GM10248 (cell line): ENCODE measurements around the gene LCN12.

Source experiments
- CTCF ChIA-PET: fragments of 300-600 bp; sonication (Branson Sonifier 250); formaldehyde crosslinking; extraction: SDS; loops from one replicate; lab custom pipeline; 2021; ENCODE audit warnings: antibody characterized with exemption; lab: Yijun Ruan, JAX
- POLR2A ChIA-PET: fragments of 350-650 bp; sonication (Branson Sonifier 250); formaldehyde crosslinking; extraction: SDS; loops from one replicate; lab custom pipeline; 2020; ENCODE audit warnings: antibody characterized with exemption; lab: Yijun Ruan, JAX
- DNase-seq: peaks from one replicate; pipeline ENCODE4 v3.0.0; 2012; ENCODE audit errors: extremely low spot score
- TF ChIP-seq, protein P1 (sequence below): IDR thresholded peaks from 2 replicates; pipeline ENCODE4 v1.5.1; 2012; ENCODE audit warnings: mild to moderate bottlenecking, low read depth; ENCODE audit errors: extremely low read depth, missing control alignments, control extremely low read depth

The LCN12 gene

DNA sequence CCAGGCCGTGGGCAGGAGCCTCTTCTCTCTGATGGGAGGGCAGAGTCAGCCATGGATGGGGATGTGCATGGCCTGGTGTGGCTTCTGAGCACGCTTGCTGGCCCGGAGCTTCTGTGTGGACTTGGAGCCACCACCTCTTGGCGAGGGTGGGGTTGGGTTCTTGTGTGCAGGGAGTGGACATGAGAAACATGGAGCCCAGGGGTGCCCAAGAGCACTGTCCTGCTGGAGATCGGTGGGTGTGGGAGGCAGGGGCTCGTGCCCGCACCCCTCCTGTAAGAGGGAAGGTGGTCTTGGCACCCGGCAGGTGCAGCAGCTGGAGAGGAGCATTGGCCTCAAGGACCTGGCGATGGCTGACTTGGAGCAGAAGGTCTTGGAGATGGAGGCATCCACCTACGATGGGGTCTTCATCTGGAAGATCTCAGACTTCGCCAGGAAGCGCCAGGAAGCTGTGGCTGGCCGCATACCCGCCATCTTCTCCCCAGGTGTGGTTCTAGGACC, 31.3 kb upstream of the LCN12 start:
- ChIA-PET POLR2A (no interaction called here), CTCF (interaction anchor here (1.0 to 1.2 kb wide), 4 partner anchors 8 to 114 kb away, joined by 3 read pairs; partner anchors contain the start of gene FBXW5)
- DNase-seq, result no peak

DNA sequence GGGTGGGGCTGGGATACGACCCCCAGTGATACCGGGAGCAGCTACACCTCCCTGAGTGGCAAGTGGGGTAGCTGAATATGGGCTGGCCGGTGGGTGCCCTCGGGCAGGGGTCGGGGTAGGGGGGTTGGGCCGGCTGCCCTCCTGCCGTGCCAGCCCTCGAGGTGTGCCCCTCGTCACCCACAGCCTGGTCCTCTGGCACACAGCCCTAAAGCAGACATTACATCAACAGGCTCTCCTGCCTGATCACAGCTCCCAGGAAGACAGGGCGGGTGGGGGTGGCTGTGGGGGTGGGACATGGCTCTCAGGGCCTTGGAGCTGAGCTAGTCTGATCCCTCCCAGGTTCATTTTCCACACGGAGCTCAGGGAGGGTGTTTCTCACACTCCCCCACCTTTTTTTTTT, 30.8 kb upstream of the LCN12 start:
- POLR2A ChIA-PET, result no interaction called here
- CTCF ChIA-PET, result interaction anchor here (1.2 kb wide), 1 partner anchor 23 kb away, joined by 3 read pairs; the partner anchor contains the start of gene FBXW5
- TF ChIP-seq, protein P1, sequence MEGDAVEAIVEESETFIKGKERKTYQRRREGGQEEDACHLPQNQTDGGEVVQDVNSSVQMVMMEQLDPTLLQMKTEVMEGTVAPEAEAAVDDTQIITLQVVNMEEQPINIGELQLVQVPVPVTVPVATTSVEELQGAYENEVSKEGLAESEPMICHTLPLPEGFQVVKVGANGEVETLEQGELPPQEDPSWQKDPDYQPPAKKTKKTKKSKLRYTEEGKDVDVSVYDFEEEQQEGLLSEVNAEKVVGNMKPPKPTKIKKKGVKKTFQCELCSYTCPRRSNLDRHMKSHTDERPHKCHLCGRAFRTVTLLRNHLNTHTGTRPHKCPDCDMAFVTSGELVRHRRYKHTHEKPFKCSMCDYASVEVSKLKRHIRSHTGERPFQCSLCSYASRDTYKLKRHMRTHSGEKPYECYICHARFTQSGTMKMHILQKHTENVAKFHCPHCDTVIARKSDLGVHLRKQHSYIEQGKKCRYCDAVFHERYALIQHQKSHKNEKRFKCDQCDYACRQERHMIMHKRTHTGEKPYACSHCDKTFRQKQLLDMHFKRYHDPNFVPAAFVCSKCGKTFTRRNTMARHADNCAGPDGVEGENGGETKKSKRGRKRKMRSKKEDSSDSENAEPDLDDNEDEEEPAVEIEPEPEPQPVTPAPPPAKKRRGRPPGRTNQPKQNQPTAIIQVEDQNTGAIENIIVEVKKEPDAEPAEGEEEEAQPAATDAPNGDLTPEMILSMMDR, result no peak
- DNase-seq, result no peak

More for the DNA sequence above, 31.3 kb upstream of the LCN12 start:
- TF ChIP-seq, protein P1, result no peak

DNA sequence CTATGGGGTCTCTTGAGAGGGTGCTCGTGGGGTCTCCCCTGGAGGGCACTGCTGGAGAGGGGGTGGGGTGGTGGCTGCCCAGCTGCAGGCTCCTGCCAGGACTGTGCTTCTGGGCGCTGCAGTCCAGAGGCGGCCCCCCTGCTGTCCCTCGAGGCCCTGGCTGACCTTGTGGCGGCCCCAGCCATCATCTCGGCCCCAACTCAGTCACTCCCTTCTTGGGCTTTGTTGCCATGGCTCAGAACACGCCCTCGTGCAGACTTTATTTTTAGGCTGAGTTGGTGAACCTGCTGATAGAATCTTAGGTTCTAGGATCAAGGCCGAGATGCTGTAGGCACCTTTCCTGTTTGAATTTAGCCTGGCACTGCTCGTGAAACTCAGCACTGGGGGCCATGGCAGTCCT, 30.4 kb upstream of the LCN12 start:
- DNase-seq, result no peak
- CTCF ChIA-PET, result interaction anchor here (1.2 kb wide), 1 partner anchor 23 kb away, joined by 3 read pairs; the partner anchor contains the start of gene FBXW5
- POLR2A ChIA-PET, result no interaction called here
- TF ChIP-seq, protein P1, result no peak

DNA sequence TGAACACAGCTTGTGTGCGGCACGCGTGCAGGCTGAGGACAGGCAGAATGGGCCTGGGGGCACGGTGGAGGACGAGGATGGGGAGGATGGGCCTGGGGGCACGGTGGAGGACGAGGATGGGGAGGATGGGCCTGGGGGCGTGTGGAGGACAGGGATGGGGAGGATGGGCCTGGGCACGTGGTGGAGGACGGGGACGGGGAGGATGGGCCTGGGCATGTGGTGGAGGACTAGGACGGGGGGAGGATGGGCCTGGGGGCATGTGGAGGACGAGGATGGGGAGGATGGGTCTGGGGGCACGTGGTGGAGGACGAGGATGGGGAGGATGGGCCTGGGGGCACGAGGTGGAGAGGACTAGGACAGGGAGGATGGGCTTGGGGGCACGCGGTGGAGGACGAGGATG, 29.5 kb upstream of the LCN12 start:
- DNase-seq, result no peak
- CTCF ChIA-PET, result no interaction called here
- TF ChIP-seq, protein P1, result no peak
- POLR2A ChIA-PET, result no interaction called here

DNA sequence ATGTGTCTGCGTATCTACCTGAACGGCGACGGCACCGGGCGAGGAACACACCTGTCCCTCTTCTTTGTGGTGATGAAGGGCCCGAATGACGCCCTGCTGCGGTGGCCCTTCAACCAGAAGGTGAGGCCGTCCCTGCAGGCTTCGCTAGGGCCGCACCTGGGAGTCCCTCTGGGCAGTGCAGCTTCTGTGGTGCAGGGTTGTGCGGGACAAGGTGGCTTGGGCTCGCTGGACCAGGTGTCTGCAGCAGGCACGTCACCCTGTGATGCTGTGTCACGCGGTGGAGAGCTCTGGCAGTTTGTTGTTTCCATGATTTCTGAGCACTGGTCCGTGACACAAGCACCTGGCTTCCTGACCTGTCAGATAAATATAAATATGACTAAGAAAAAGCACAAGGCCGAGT, 28.2 kb upstream of the LCN12 start:
- DNase-seq, result no peak
- CTCF ChIA-PET, result no interaction called here
- TF ChIP-seq, protein P1, result no peak
- POLR2A ChIA-PET, result no interaction called here

DNA sequence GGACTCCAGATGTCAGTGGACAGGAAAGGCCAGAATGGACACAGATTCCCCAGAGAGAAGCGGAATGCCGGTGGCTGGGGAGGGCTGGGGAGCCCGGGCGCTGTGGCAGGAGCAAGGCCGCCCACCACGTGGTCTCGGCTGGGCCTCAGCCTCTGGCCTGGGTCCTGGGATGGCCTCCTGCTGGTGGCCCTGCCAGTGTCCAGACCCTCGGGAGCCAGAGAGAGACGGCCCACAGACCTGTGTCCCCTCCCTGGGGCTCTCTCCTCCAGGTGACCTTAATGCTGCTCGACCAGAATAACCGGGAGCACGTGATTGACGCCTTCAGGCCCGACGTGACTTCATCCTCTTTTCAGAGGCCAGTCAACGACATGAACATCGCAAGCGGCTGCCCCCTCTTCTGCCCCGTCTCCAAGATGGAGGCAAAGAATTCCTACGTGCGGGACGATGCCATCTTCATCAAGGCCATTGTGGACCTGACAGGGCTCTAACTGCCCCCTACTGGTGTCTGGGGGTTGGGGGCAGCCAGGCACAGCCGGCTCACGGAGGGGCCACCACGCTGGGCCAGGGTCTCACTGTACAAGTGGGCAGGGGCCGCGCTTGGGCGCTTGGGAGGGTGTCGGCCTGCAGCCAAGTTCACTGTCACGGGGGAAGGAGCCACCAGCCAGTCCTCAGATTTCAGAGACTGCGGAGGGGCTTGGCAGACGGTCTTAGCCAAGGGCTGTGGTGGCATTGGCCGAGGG, 26.5 kb upstream of the LCN12 start:
- CTCF ChIA-PET, result no interaction called here
- no peak for DNase-seq
- TF ChIP-seq, protein P1, result peak; percentile 2
- POLR2A ChIA-PET, result no interaction called here
